AG10803 (cell line): ENCODE results near the gene SMARCB1.
"Not testable (repeated sequence)": the region's sequence is repeated elsewhere in the genome, so short reads cannot be mapped to it uniquely, and the experiment has no call there.

Experiments used
- DNase-seq: peaks from one replicate; pipeline ENCODE4 v3.0.0; 2010; ENCODE audit warnings: low read depth
- H3K4me3 ChIP-seq: 2 replicates; pipeline ENCODE4 v1.5.1; 2011; ENCODE audit warnings: mild to moderate bottlenecking, low read length, control low read depth
- TF ChIP-seq, protein P1 (sequence below): conservative IDR thresholded peaks from 2 replicates; pipeline ENCODE4 v1.5.1; 2011; ENCODE audit warnings: mild to moderate bottlenecking, low read length, control low read depth, inconsistent platforms

The SMARCB1 gene

DNA sequence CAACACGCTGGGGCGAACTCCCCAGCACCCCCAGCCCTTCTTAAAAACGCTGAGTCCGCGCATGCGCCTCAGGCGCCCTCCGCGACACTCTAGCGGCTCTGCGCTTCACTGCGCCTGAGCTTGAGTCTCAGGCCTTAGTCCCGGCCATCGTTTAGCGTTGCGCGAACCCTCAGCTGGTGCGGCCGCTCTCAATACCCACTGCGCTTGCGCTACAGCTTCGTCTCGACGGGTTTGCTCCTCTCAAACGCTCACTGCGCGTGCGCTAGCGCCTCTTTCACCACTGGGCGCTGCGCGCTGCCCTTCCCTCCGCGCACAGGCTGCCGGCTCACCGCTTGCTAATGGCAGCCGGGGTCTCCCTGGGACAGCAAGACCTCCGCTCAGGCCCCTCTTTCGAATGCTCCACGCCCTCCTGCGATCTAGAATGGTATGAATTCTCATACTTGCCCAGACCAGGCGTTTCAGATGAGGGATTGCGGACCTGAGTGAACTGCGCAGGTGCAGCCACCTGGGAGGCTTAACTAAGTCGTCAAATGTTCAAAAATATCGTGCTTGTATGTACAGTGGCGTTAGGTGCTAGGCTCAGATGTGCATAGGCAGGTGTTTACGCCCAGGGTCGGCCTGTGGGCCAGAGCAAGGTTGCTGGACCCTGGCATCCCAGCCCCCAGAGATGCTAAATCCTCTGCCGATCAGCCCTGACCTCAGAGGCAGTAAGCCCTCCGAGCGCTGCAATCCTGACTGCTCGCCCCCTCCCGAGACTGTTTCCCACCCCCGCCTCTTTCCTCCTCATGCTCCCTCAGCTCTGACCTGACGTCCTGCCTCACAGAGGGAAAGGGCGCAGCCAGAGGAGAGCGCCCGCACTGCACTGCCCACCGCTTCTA is 71.1 kb downstream of the SMARCB1 start, which contains the start of gene SLC2A11:
SLC2A11 (plus strand) TSS at position 270 of the 878 bp plus-strand sequence; CDS start at position 395, 125 bp downstream.
- peak; percentile 96 for DNase-seq
- TF ChIP-seq, protein P1, sequence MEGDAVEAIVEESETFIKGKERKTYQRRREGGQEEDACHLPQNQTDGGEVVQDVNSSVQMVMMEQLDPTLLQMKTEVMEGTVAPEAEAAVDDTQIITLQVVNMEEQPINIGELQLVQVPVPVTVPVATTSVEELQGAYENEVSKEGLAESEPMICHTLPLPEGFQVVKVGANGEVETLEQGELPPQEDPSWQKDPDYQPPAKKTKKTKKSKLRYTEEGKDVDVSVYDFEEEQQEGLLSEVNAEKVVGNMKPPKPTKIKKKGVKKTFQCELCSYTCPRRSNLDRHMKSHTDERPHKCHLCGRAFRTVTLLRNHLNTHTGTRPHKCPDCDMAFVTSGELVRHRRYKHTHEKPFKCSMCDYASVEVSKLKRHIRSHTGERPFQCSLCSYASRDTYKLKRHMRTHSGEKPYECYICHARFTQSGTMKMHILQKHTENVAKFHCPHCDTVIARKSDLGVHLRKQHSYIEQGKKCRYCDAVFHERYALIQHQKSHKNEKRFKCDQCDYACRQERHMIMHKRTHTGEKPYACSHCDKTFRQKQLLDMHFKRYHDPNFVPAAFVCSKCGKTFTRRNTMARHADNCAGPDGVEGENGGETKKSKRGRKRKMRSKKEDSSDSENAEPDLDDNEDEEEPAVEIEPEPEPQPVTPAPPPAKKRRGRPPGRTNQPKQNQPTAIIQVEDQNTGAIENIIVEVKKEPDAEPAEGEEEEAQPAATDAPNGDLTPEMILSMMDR = peak; percentile 39
- H3K4me3 ChIP-seq = peak within 1 kb of the TSS; percentile 83

DNA sequence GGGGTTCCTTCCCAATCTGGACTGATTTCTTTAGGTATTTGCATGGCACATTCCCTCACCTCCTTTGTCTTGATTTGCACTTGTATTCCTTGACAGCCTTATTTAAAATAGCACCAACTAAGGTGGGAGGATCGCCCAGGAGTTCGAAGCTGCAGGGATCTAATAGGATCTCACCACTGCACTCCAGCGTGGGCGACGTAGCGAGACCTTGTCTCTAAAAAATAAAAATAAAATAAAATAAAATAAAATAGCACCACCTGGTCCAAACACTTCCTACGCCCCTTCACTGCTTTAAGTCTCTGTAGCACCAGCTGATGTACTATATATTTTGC is 71.7 kb downstream of the SMARCB1 start:
- TF ChIP-seq, protein P1 = no peak
- H3K4me3 ChIP-seq = peak overlapping the region; percentile 83
- no peak for DNase-seq

DNA sequence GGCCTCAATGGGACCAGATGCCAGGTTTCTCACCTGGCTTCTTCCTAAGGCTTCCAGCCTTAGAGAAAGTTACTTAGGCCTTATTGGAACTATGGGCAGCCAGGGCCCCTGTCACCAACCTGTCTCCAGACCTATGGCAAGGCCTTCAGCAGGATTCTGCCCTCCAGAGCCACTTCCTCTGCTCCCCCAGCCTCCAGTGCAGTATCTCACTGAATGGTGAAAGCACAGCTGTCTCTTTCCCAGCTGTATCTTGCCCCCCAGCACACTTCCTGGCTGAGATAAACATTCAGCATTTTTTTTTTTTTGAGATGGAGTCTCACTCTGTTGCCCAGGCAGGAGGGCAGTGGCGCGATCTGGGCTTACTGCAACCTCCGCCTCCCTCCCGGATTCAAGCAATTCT is 72.4 kb downstream of the SMARCB1 start:
- H3K4me3 ChIP-seq = no peak overlapping the region
- TF ChIP-seq, protein P1 = no peak
- DNase-seq = no peak

DNA sequence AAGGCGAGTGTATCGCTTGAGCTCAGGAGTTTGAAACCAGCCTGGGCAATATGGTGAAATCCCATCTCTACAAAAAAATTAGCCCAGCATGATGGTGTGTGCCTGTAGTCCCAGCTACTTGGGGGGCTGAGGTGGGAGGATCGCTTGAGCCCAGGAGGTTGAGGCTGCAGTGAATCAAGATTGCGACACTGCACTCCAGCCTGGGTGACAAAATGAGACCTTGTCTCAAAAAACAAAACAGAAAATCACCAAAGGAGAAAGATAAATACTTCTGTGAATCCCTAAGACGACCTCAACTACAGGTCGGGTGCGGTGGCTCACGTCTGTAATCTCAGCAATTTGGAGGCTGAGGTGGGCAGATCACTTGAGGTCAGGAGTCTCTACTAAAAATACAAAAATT is 73.4 kb downstream of the SMARCB1 start:
- not testable (repeated sequence) for DNase-seq, H3K4me3 ChIP-seq

DNA sequence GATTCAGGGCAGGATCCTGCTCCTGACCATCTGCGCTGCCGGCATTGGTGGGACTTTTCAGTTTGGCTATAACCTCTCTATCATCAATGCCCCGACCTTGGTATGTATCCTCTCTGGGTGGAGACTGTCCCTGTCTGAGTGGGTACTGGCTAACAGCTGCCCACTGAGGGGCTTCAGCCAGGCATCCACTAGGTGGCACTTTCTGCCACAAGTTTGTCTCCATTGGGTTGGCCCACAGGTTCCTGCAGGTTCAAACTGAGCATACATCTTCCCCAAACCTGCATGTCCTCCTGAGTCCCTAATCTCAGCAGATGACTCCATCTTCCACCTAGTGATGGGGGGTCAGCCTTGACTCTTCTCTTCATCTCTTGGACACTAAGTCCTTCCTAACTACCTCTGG is 75.3 kb downstream of the SMARCB1 start:
- peak; percentile 43 for DNase-seq
- no peak overlapping the region for H3K4me3 ChIP-seq
- TF ChIP-seq, protein P1 = peak; percentile 64

DNA sequence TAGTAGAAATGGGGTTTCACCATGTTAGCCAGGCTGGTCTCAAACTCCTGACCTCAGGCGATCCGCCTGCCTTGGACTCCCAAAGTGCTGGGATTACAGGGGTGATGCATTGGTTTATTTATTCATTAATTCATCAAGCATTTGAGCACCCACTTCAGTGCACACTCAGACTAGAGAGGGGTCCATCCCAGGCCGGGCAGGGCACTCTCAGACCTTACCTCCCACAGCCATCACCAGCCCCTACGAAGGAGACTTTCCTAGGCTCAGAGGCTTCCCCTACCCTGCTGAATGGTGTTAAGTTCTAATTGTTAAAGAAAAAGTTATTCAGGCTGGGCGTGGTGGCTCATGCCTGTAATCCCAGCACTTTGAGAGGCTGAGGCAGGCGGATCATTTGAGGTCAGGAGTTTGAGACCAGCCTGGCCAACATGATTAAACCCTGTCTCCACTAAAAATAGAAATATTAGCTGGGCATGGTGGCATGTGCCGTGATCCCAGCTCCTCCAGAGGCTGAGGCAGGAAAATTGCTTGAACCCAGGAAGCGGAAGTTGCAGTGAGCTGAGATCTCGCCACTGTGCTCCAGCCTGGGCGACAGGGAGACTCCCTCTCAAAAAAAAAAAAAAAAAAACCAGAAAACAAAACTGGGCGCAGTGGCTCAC is 77.9 kb downstream of the SMARCB1 start:
- not testable (repeated sequence) for H3K4me3 ChIP-seq, DNase-seq

DNA sequence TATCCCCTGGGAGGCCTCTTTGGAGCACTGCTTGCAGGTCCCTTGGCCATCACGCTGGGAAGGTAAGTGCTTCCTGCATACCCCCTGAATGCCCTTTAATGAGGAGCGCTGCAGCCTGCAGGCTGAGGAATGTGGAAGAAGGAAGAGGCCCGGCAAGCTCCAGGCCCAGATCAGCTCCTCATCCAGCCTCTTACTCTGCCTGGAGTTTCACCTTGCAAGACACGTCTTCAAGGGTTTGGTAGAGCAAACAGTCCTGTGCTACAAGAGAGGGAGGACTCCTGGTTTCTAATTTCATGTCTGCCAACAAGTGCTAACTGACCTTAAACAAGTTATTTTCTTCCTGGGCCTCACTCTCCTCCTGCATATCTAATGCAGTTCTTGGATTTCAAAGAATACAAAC is 81.8 kb downstream of the SMARCB1 start:
- H3K4me3 ChIP-seq = no peak overlapping the region
- TF ChIP-seq, protein P1 = no peak
- no peak for DNase-seq

DNA sequence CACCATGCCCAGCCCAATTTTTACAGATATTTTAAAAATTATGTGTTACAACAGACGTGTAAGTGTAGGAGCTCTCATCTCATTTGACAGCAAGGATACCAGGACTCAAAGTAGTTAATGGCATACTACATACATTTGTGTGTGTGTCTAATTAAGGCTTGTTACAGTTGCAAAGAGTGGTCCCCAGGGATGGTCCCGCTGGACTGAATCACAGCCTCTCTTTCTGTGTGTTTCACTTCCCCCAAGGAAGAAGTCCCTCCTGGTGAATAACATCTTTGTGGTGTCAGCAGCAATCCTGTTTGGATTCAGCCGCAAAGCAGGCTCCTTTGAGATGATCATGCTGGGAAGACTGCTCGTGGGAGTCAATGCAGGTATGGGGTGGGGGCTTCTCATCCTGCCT is 88.1 kb downstream of the SMARCB1 start:
- no peak for DNase-seq
- TF ChIP-seq, protein P1 = no peak

More for the DNA sequence above, 88.1 kb downstream of the SMARCB1 start:
- no peak overlapping the region for H3K4me3 ChIP-seq
